ENCODE results near the gene SLC17A8.

The SLC17A8 gene

GRCh38 chr12:100463661-100464060, 106.8 kb downstream of the SLC17A8 start:
- H4K20me1 ChIP-seq (ENCODE audit: insufficient read depth), result no peaks in the 10 kb centered on the region
- H3K36me3 ChIP-seq (ENCODE audit: insufficient read depth), result no peaks in the 10 kb centered on the region
- H3K4me1 ChIP-seq (ENCODE audit: low read depth, poor library complexity, severe bottlenecking), result no peaks in the 10 kb centered on the region
- no peak overlapping the region for H2AFZ ChIP-seq (ENCODE audit: low read depth)
- TF ChIP-seq CTCF (conservative IDR thresholded peaks at IDR 0.05; ENCODE audit: low read depth, low read length), result no peak
- no peak overlapping the region for H3K4me2 ChIP-seq
- no peaks in the 10 kb centered on the region for H3K79me2 ChIP-seq (ENCODE audit: insufficient read depth, low read depth)
- no peaks in the 10 kb centered on the region for H3K27me3 ChIP-seq (ENCODE audit: insufficient read depth, low read depth)
- H3K9ac ChIP-seq, result no peak overlapping the region
- H3K4me3 ChIP-seq (IDR thresholded peaks at IDR 0.05; ENCODE audit: insufficient read depth, low read depth, low read length), result no peak overlapping the region
- H3K27ac ChIP-seq, result no peak overlapping the region

- Histone ChIP-seq H3K4me1 (ENCODE audit: low read depth, poor library complexity, severe bottlenecking) (no peaks in the 10 kb centered on the region), H3K4me2 (no peak overlapping the region), H3K27me3 (ENCODE audit: insufficient read depth, low read depth) (no peaks in the 10 kb centered on the region), H3K9ac (no peak overlapping the region), H3K4me3 (IDR thresholded peaks at IDR 0.05; ENCODE audit: insufficient read depth, low read depth, low read length) (no peak overlapping the region), H3K36me3 (ENCODE audit: insufficient read depth) (no peaks in the 10 kb centered on the region), H4K20me1 (ENCODE audit: insufficient read depth) (no peaks in the 10 kb centered on the region), H2AFZ (ENCODE audit: low read depth) (no peak overlapping the region), H3K79me2 (ENCODE audit: insufficient read depth, low read depth) (no peaks in the 10 kb centered on the region), H3K27ac (no peak overlapping the region)
- no peak for TF ChIP-seq CTCF (conservative IDR thresholded peaks at IDR 0.05; ENCODE audit: low read depth, low read length)
These were observed 107.7 kb downstream of the SLC17A8 start for GRCh38 chr12:100464529-100464928.

- Histone ChIP-seq H3K36me3 (ENCODE audit: insufficient read depth) (no peaks in the 10 kb centered on the region), H3K27ac (no peak overlapping the region), H3K4me1 (ENCODE audit: low read depth, poor library complexity, severe bottlenecking) (no peaks in the 10 kb centered on the region), H3K4me3 (IDR thresholded peaks at IDR 0.05; ENCODE audit: insufficient read depth, low read depth, low read length) (no peak overlapping the region), H3K4me2 (no peak overlapping the region), H3K79me2 (ENCODE audit: insufficient read depth, low read depth) (no peaks in the 10 kb centered on the region), H3K27me3 (ENCODE audit: insufficient read depth, low read depth) (no peaks in the 10 kb centered on the region), H4K20me1 (ENCODE audit: insufficient read depth) (no peaks in the 10 kb centered on the region), H3K9ac (no peak overlapping the region), H2AFZ (ENCODE audit: low read depth) (no peak overlapping the region)
- TF ChIP-seq CTCF (conservative IDR thresholded peaks at IDR 0.05; ENCODE audit: low read depth, low read length), result no peak
These were observed 111.3 kb downstream of the SLC17A8 start for GRCh38 chr12:100468126-100468525.
